ENCODE results near the gene INSIG1. TPM values are rescaled to one million over a fixed set of nuclear protein-coding genes. Genes with fewer than 3 reads are reported as not detected.

Gene INSIG1
- total and polyA plus RNA-seq, 4 donors = 118 to 219 (median 193) TPM

DNA sequence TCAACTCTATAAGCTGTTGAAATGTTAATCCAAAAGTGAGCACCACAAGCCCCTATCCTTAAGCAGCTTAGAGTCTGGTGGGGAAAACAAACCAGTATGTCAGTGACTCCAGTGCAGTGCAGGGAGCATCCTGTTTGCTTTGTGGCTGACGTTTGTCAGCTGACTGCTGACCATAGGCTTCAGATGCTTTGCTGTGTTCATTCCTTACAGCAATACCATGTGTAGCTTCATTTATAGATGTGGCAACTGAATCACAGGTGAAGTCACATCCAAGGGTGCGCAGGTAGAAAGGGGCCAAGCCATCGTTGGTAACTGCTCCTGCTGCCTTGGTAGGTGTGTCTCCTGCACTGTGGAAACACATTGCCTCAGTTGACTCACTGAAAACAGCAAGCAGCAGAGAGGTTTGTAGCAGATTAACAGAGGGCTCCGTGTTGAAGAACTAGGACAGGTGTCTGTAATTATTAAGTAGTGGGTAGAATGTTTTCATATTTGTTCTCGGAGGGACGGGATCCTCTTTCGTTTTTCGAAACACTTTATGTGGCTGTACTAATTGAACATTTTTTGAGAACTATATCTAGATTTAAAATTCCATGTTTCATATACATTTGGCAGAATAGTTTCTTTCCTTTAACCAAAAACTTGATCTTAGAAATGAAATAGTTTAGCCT lies 2.0 kb downstream of the INSIG1 start:
- Histone ChIP-seq H3K9me3 (ENCODE audit: control insufficient read depth in 4 of 4, low read length in 3 of 4) (no peaks in the 10 kb centered on the region), H3K27me3 (ENCODE audit: control insufficient read depth in 4 of 4, insufficient read depth in 4 of 4, low read length in 3 of 4) (no peaks in the 10 kb centered on the region), H3K9ac (ENCODE audit: low read depth in 1 of 2, low read length in 2 of 2) (peak overlapping the region; percentile 77 to 92), H3K27ac (ENCODE audit: low read depth in 1 of 2, low read length in 2 of 2) (peak overlapping the region; percentile 81 to 94), H3K4me3 (ENCODE audit: low read depth in 1 of 3, low read length in 3 of 3) (peak overlapping the region; percentile 75 to 85 (median 75)), H3K36me3 (ENCODE audit: control insufficient read depth in 4 of 4, insufficient read depth in 3 of 4, low read depth in 1 of 4, low read length in 3 of 4) (peaks cover 2 to 35% (median 28%) of the 10 kb centered on the region in 4 donors), H3K4me1 (ENCODE audit: control insufficient read depth in 4 of 4, insufficient read depth in 4 of 4, low read length in 3 of 4) (peaks cover 2 to 46% (median 16%) of the 10 kb centered on the region in 4 donors)
- DNase-seq (ENCODE audit: low spot score) = no peak
- TF ChIP-seq TAF1 (conservative IDR thresholded peaks at IDR 0.05) = peak; percentile 56
- TF ChIP-seq, protein P1, sequence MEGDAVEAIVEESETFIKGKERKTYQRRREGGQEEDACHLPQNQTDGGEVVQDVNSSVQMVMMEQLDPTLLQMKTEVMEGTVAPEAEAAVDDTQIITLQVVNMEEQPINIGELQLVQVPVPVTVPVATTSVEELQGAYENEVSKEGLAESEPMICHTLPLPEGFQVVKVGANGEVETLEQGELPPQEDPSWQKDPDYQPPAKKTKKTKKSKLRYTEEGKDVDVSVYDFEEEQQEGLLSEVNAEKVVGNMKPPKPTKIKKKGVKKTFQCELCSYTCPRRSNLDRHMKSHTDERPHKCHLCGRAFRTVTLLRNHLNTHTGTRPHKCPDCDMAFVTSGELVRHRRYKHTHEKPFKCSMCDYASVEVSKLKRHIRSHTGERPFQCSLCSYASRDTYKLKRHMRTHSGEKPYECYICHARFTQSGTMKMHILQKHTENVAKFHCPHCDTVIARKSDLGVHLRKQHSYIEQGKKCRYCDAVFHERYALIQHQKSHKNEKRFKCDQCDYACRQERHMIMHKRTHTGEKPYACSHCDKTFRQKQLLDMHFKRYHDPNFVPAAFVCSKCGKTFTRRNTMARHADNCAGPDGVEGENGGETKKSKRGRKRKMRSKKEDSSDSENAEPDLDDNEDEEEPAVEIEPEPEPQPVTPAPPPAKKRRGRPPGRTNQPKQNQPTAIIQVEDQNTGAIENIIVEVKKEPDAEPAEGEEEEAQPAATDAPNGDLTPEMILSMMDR (IDR thresholded peaks at IDR 0.05; ENCODE audit: low read depth, low read length, missing input control) = no peak
- 22% methylated on average over 8 of the region's 8 CpGs for WGBS

DNA sequence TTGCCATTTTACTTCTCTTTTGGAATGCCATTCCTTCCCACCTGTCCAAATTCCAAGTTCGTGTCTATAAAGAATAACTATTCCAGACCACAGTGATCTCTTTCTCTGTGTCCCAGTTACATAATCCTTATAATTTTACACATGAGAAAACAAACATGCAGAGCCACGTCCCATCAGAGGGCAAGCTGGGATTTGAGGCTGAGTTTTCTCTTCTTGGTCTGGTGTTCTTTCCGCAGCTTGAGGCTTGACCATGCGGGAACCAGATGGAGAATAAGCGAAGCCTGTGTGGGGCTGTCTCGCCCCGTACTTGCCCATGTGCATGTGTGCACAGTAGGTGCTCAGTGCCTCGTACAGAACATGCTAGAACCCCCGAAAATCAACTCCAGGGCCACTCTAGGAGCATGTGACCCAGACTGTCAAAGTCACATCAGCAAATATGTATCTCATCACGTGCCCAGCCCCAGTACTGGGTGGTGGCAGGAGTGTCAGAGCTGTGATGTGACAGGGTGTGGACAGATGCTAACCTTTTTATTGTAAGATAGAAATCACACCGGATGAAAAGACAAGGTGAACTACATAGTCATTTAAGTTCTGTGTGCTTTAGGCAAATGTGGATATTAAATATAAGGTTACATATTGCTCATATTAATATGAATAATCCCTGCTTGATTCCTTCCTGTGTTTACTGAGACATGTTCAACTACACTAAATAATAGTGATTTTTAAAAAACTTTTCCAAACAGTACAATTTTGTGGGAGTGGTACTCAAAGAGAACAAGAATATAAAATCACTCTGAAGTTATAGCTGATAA lies 3.2 kb downstream of the INSIG1 start:
- peak overlapping the region; percentile 8 to 69 for H3K27ac ChIP-seq (ENCODE audit: low read depth in 1 of 2, low read length in 2 of 2)

DNA sequence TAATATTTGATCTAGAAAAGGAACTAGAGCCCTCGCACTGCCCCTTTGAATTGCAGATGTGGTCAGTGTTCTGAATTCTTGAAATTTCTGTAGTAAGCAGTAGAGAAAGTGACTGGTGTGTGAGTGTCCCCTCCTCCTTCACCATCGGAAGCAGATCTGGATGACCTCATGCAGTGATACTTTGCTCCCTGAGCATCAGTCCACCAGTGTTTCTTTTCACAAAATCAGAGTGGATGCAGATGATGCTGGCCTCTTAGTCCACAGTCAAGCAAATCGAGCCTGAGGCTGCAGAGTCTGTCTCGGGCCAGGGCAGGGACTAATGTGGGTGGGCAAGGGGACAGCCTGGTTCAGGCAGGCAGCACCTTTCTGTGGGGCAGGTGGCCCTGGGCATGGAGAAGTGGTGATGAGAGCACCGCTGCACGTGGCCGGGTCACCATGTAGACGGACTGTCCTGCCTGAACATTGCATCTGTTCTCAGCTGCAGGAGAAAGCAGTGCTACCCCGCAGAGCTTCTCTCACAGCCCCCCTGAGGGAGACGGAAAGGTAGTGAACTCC lies 5.4 kb downstream of the INSIG1 start:
- no peak overlapping the region for H3K4me3 ChIP-seq (ENCODE audit: low read depth in 1 of 3, low read length in 3 of 3)
- H3K36me3 ChIP-seq (ENCODE audit: control insufficient read depth in 4 of 4, insufficient read depth in 3 of 4, low read depth in 1 of 4, low read length in 3 of 4) = peaks cover 2 to 62% (median 54%) of the 10 kb centered on the region in 4 donors
- H3K9me3 ChIP-seq (ENCODE audit: control insufficient read depth in 4 of 4, low read length in 3 of 4) = no peaks in the 10 kb centered on the region
- H3K27me3 ChIP-seq (ENCODE audit: control insufficient read depth in 4 of 4, insufficient read depth in 4 of 4, low read length in 3 of 4) = no peaks in the 10 kb centered on the region
- no peak for DNase-seq (ENCODE audit: low spot score)
- TF ChIP-seq GABPA (IDR thresholded peaks at IDR 0.05 in 1 of 2, conservative IDR thresholded peaks at IDR 0.05 in 1 of 2) (no peak), HNF4G (IDR thresholded peaks at IDR 0.05) (no peak), SP1 (IDR thresholded peaks at IDR 0.05) (peak; percentile 8), TAF1 (conservative IDR thresholded peaks at IDR 0.05) (no peak), HNF4A (conservative IDR thresholded peaks at IDR 0.05) (peak; percentile 70 to 72), RXRA (IDR thresholded peaks at IDR 0.05) (no peak), RAD21 (IDR thresholded peaks at IDR 0.05) (no peak)
- TF ChIP-seq, protein P2, sequence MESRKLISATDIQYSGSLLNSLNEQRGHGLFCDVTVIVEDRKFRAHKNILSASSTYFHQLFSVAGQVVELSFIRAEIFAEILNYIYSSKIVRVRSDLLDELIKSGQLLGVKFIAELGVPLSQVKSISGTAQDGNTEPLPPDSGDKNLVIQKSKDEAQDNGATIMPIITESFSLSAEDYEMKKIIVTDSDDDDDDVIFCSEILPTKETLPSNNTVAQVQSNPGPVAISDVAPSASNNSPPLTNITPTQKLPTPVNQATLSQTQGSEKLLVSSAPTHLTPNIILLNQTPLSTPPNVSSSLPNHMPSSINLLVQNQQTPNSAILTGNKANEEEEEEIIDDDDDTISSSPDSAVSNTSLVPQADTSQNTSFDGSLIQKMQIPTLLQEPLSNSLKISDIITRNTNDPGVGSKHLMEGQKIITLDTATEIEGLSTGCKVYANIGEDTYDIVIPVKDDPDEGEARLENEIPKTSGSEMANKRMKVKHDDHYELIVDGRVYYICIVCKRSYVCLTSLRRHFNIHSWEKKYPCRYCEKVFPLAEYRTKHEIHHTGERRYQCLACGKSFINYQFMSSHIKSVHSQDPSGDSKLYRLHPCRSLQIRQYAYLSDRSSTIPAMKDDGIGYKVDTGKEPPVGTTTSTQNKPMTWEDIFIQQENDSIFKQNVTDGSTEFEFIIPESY (IDR thresholded peaks at IDR 0.05) = no peak
- TF ChIP-seq, protein P3, sequence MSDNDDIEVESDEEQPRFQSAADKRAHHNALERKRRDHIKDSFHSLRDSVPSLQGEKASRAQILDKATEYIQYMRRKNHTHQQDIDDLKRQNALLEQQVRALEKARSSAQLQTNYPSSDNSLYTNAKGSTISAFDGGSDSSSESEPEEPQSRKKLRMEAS (IDR thresholded peaks at IDR 0.05) = peak; percentile 12
- H3K4me1 ChIP-seq (ENCODE audit: control insufficient read depth in 4 of 4, insufficient read depth in 4 of 4, low read length in 3 of 4) = peaks cover 0 to 38% (median 19%) of the 10 kb centered on the region in 4 donors
- 38% methylated on average over 10 of the region's 10 CpGs for WGBS
- H3K9ac ChIP-seq (ENCODE audit: low read depth in 1 of 2, low read length in 2 of 2) = peak overlapping the region in 1 of 2 donors; percentile 73
- H3K27ac ChIP-seq (ENCODE audit: low read depth in 1 of 2, low read length in 2 of 2) = peak overlapping the region; percentile 25 to 27

More for the DNA sequence above, 3.2 kb downstream of the INSIG1 start:
- Histone ChIP-seq H3K9ac (ENCODE audit: low read depth in 1 of 2, low read length in 2 of 2) (peak overlapping the region in 1 of 2 donors; percentile 92), H3K36me3 (ENCODE audit: control insufficient read depth in 4 of 4, insufficient read depth in 3 of 4, low read depth in 1 of 4, low read length in 3 of 4) (peaks cover 2 to 44% (median 37%) of the 10 kb centered on the region in 4 donors), H3K9me3 (ENCODE audit: control insufficient read depth in 4 of 4, low read length in 3 of 4) (no peaks in the 10 kb centered on the region), H3K4me1 (ENCODE audit: control insufficient read depth in 4 of 4, insufficient read depth in 4 of 4, low read length in 3 of 4) (peaks cover 2 to 48% (median 18%) of the 10 kb centered on the region in 4 donors), H3K4me3 (ENCODE audit: low read depth in 1 of 3, low read length in 3 of 3) (peak overlapping the region; percentile 38 to 77 (median 75)), H3K27me3 (ENCODE audit: control insufficient read depth in 4 of 4, insufficient read depth in 4 of 4, low read length in 3 of 4) (no peaks in the 10 kb centered on the region)
- no peak for DNase-seq (ENCODE audit: low spot score)
- WGBS = 38% methylated on average over 11 of the region's 11 CpGs
- TF ChIP-seq, protein P3 (IDR thresholded peaks at IDR 0.05) = peak; percentile 87
- TF ChIP-seq JUND (IDR thresholded peaks at IDR 0.05) (peak in 1 of 2 donors; percentile 44), EGR1 (IDR thresholded peaks at IDR 0.05; ENCODE audit: low read depth in 2 of 2) (peak in 1 of 2 donors; percentile 31), TAF1 (conservative IDR thresholded peaks at IDR 0.05) (peak; percentile 40), HNF4A (conservative IDR thresholded peaks at IDR 0.05) (peak in 1 of 2 donors; percentile 11), FOXA2 (IDR thresholded peaks at IDR 0.05) (peak; percentile 48), GABPA (IDR thresholded peaks at IDR 0.05 in 1 of 2, conservative IDR thresholded peaks at IDR 0.05 in 1 of 2) (no peak)
- TF ChIP-seq, protein P1 (IDR thresholded peaks at IDR 0.05; ENCODE audit: low read depth, low read length, missing input control) = no peak

All from liver (tissue), 9 donors.